Ishikawa (cell line): ENCODE data around the gene SLC44A2.

Experiments used
- CEBPB ChIP-seq: IDR thresholded peaks from 2 replicates; pipeline ENCODE4 v1.6.1; 2012
- CREB1 ChIP-seq: IDR thresholded peaks from 2 replicates; pipeline ENCODE4 v1.6.1; 2012; ENCODE audit warnings: low read depth
- EGR1 ChIP-seq: IDR thresholded peaks from 2 replicates; pipeline ENCODE4 v1.6.1; 2012
- EP300 ChIP-seq: IDR thresholded peaks from 2 replicates; pipeline ENCODE4 v1.6.1; 2012; ENCODE audit warnings: borderline replicate concordance
- FOXM1 ChIP-seq: IDR thresholded peaks from 2 replicates; pipeline ENCODE4 v1.6.1; 2012; ENCODE audit warnings: low read depth, borderline replicate concordance
- MAX ChIP-seq: IDR thresholded peaks from 2 replicates; pipeline ENCODE4 v1.6.1; 2012
- NFIC ChIP-seq: IDR thresholded peaks from 2 replicates; pipeline ENCODE4 v1.6.1; 2012
- RAD21 ChIP-seq: IDR thresholded peaks from 2 replicates; pipeline ENCODE4 v1.6.1; 2012; ENCODE audit warnings: low read depth
- REST ChIP-seq: IDR thresholded peaks from 2 replicates; pipeline ENCODE4 v1.6.1; 2012; ENCODE audit warnings: low read depth, mild to moderate bottlenecking
- TAF1 ChIP-seq: IDR thresholded peaks from 2 replicates; pipeline ENCODE4 v1.6.1; 2012; ENCODE audit warnings: low read depth, mild to moderate bottlenecking
- TCF12 ChIP-seq: IDR thresholded peaks from 2 replicates; pipeline ENCODE4 v1.6.1; 2012; ENCODE audit warnings: low read depth
- TEAD4 ChIP-seq: IDR thresholded peaks from 2 replicates; pipeline ENCODE4 v1.6.1; 2012
- USF1 ChIP-seq: IDR thresholded peaks from 2 replicates; pipeline ENCODE4 v1.6.1; 2012
- YY1 ChIP-seq: IDR thresholded peaks from 2 replicates; pipeline ENCODE4 v1.6.1; 2012; ENCODE audit warnings: low read depth
- ZBTB7A ChIP-seq: IDR thresholded peaks from 2 replicates; pipeline ENCODE4 v1.6.1; 2012; ENCODE audit warnings: low read depth

The SLC44A2 gene

GRCh38 chr19:10640361-10640760 is 15.0 kb downstream of the SLC44A2 start:
- no peak for TF ChIP-seq EP300
- no peak for TF ChIP-seq TCF12
- no peak for TF ChIP-seq TEAD4
- TF ChIP-seq NFIC = no peak
- no peak for TF ChIP-seq REST
- no peak for TF ChIP-seq TAF1
- no peak for TF ChIP-seq ZBTB7A
- TF ChIP-seq RAD21 = no peak
- no peak for TF ChIP-seq YY1
- no peak for TF ChIP-seq MAX
- no peak for TF ChIP-seq CEBPB
- no peak for TF ChIP-seq FOXM1
- TF ChIP-seq USF1 = no peak

GRCh38 chr19:10641248-10641647 is 15.9 kb downstream of the SLC44A2 start:
- TF ChIP-seq ZBTB7A = no peak
- TF ChIP-seq RAD21 = no peak
- TF ChIP-seq EGR1 = no peak
- TF ChIP-seq CREB1 = no peak
- TF ChIP-seq CEBPB = no peak
- TF ChIP-seq USF1 = no peak
- TF ChIP-seq EP300 = no peak
- no peak for TF ChIP-seq REST
- no peak for TF ChIP-seq TCF12
- no peak for TF ChIP-seq TAF1

GRCh38 chr19:10642473-10643171 is 17.3 kb downstream of the SLC44A2 start:
- TF ChIP-seq ZBTB7A (no peak), FOXM1 (no peak), TCF12 (no peak), CEBPB (no peak), YY1 (no peak), CREB1 (no peak), RAD21 (no peak), USF1 (no peak)

- TF ChIP-seq NFIC (no peak), MAX (no peak), USF1 (no peak), CEBPB (no peak), EP300 (no peak), TCF12 (no peak), FOXM1 (no peak), TEAD4 (no peak), ZBTB7A (no peak), EGR1 (no peak), TAF1 (no peak)
Observed at GRCh38 chr19:10643172-10643967, 18.0 kb downstream of the SLC44A2 start.

- TF ChIP-seq EGR1 = no peak
Observed at GRCh38 chr19:10643968-10644259, 18.6 kb downstream of the SLC44A2 start.
